NT2/D1 (cell line): ENCODE results near the gene RSPO1.

Source experiments
- DNase-seq: peaks from one replicate; pipeline ENCODE4 v3.0.0-alpha.2; 2011; ENCODE audit warnings: low read depth, low spot score
- H3K27me3 ChIP-seq: 2 replicates; pipeline ENCODE4 v1.6.0; 2011; ENCODE audit warnings: mild to moderate bottlenecking; ENCODE audit not compliant: insufficient read length, insufficient read depth
- H3K36me3 ChIP-seq: 2 replicates; pipeline ENCODE4 v1.6.1; 2011; ENCODE audit warnings: mild to moderate bottlenecking, low read length, mixed read lengths; ENCODE audit not compliant: insufficient read depth, insufficient read length
- H3K4me1 ChIP-seq: 2 replicates; pipeline ENCODE4 v1.5.1; 2011; ENCODE audit not compliant: insufficient read depth, insufficient read length
- H3K4me3 ChIP-seq: 2 replicates; pipeline ENCODE4 v1.5.1; 2011; ENCODE audit warnings: low read depth; ENCODE audit not compliant: insufficient read length
- H3K9ac ChIP-seq: 2 replicates; pipeline ENCODE4 v1.6.0; 2011; ENCODE audit warnings: low read depth; ENCODE audit not compliant: insufficient read length
- H3K9me3 ChIP-seq: 2 replicates; pipeline ENCODE4 v1.5.1; 2011; ENCODE audit warnings: mild to moderate bottlenecking, low read length; ENCODE audit not compliant: insufficient read depth
- SUZ12 ChIP-seq: IDR thresholded peaks from 2 replicates; pipeline ENCODE4 v1.6.1; 2011; ENCODE audit not compliant: insufficient read length, insufficient read depth; ENCODE audit errors: extremely low read depth
- YY1 ChIP-seq: IDR thresholded peaks from 2 replicates; pipeline ENCODE4 v1.6.1; 2011; ENCODE audit not compliant: insufficient read length, insufficient read depth
- ZNF274 ChIP-seq: IDR thresholded peaks from 2 replicates; pipeline ENCODE4 v1.6.1; 2011; ENCODE audit warnings: mild to moderate bottlenecking, low read depth, low read length

Gene RSPO1

GRCh38 chr1:37614105-37614504, 20.6 kb downstream of the RSPO1 start:
- Histone ChIP-seq H3K27me3 (peaks cover 13% of the 10 kb centered on the region), H3K4me3 (no peak overlapping the region), H3K9ac (no peak overlapping the region), H3K4me1 (peaks cover 8% of the 10 kb centered on the region), H3K9me3 (no peaks in the 10 kb centered on the region), H3K36me3 (no peaks in the 10 kb centered on the region)
- TF ChIP-seq SUZ12, result no peak
- TF ChIP-seq YY1, result no peak
- TF ChIP-seq ZNF274, result no peak
- DNase-seq, result no peak

- Histone ChIP-seq H3K36me3 (no peaks in the 10 kb centered on the region), H3K9ac (no peak overlapping the region), H3K27me3 (peaks cover 30% of the 10 kb centered on the region), H3K4me3 (no peak overlapping the region), H3K4me1 (peaks cover 8% of the 10 kb centered on the region), H3K9me3 (no peaks in the 10 kb centered on the region)
- TF ChIP-seq YY1 (no peak), ZNF274 (no peak), SUZ12 (no peak)
- DNase-seq, result no peak
Observed at GRCh38 chr1:37612186-37612585, 22.5 kb downstream of the RSPO1 start.

GRCh38 chr1:37609994-37610393, 24.7 kb downstream of the RSPO1 start:
- Histone ChIP-seq H3K4me1 (peaks cover 11% of the 10 kb centered on the region), H3K27me3 (peaks cover 22% of the 10 kb centered on the region)
- TF ChIP-seq SUZ12 (no peak), ZNF274 (no peak), YY1 (no peak)

GRCh38 chr1:37609002-37609401, 25.7 kb downstream of the RSPO1 start:
- no peaks in the 10 kb centered on the region for H3K36me3 ChIP-seq
- H3K27me3 ChIP-seq, result peaks cover 22% of the 10 kb centered on the region
- H3K4me3 ChIP-seq, result no peak overlapping the region
- H3K4me1 ChIP-seq, result peaks cover 7% of the 10 kb centered on the region
- TF ChIP-seq YY1 (no peak), ZNF274 (no peak), SUZ12 (no peak)
- no peak overlapping the region for H3K9ac ChIP-seq
- no peaks in the 10 kb centered on the region for H3K9me3 ChIP-seq
- no peak for DNase-seq

More at GRCh38 chr1:37609994-37610393, 24.7 kb downstream of the RSPO1 start:
- no peaks in the 10 kb centered on the region for H3K9me3 ChIP-seq
- no peak overlapping the region for H3K4me3 ChIP-seq
- no peak for DNase-seq
- no peaks in the 10 kb centered on the region for H3K36me3 ChIP-seq
- no peak overlapping the region for H3K9ac ChIP-seq

GRCh38 chr1:37606481-37607263, 28.0 kb downstream of the RSPO1 start:
- H3K27me3 ChIP-seq, result peaks cover 22% of the 10 kb centered on the region
- no peak overlapping the region for H3K9ac ChIP-seq
- TF ChIP-seq SUZ12, result no peak
- TF ChIP-seq ZNF274, result no peak
- TF ChIP-seq YY1, result no peak
- DNase-seq, result no peak
- no peaks in the 10 kb centered on the region for H3K36me3 ChIP-seq
- no peaks in the 10 kb centered on the region for H3K9me3 ChIP-seq
- peaks cover 8% of the 10 kb centered on the region for H3K4me1 ChIP-seq
- H3K4me3 ChIP-seq, result no peak overlapping the region

GRCh38 chr1:37605806-37606474, 28.8 kb downstream of the RSPO1 start:
- Histone ChIP-seq H3K9ac (no peak overlapping the region), H3K4me1 (peaks cover 8% of the 10 kb centered on the region), H3K9me3 (no peaks in the 10 kb centered on the region), H3K27me3 (peaks cover 22% of the 10 kb centered on the region), H3K4me3 (no peak overlapping the region), H3K36me3 (no peaks in the 10 kb centered on the region)
- DNase-seq, result no peak
- TF ChIP-seq ZNF274, result no peak
- no peak for TF ChIP-seq SUZ12
- no peak for TF ChIP-seq YY1

GRCh38 chr1:37605061-37605650, 29.5 kb downstream of the RSPO1 start:
- H3K27me3 ChIP-seq, result peaks cover 22% of the 10 kb centered on the region
- peaks cover 8% of the 10 kb centered on the region for H3K4me1 ChIP-seq
- no peak overlapping the region for H3K4me3 ChIP-seq
- no peaks in the 10 kb centered on the region for H3K36me3 ChIP-seq
- DNase-seq, result no peak
- no peak for TF ChIP-seq SUZ12
- TF ChIP-seq YY1, result no peak
- TF ChIP-seq ZNF274, result no peak
- no peak overlapping the region for H3K9ac ChIP-seq
- no peaks in the 10 kb centered on the region for H3K9me3 ChIP-seq
